Measurements from ENCODE around the gene MRAS. TPM values are rescaled to one million over a fixed set of nuclear protein-coding genes. Genes with fewer than 3 reads are reported as not detected.

The MRAS gene
- total RNA-seq, 1 donor from 2014 or later: 26.2 TPM

- DNase-seq (ENCODE audit: low spot score): no peak
These were observed 7.9 kb upstream of the MRAS start for GRCh38 chr3:138340511-138340910.

GRCh38 chr3:138344754-138345153, 3.6 kb upstream of the MRAS start:
- DNase-seq (ENCODE audit: low spot score): no peak

- no peak for DNase-seq (ENCODE audit: low spot score)
These were observed 668 bp downstream of the MRAS start for GRCh38 chr3:138348754-138349739.

GRCh38 chr3:138349926-138350665, 1.7 kb downstream of the MRAS start:
- no peak for DNase-seq (ENCODE audit: low spot score)

GRCh38 chr3:138351151-138351550, 2.8 kb downstream of the MRAS start:
- no peak for DNase-seq (ENCODE audit: low spot score)

- no peak for DNase-seq (ENCODE audit: low spot score)
These were observed 3.7 kb downstream of the MRAS start for GRCh38 chr3:138351916-138352550.

- DNase-seq (ENCODE audit: low spot score): no peak
These were observed 6.0 kb downstream of the MRAS start for GRCh38 chr3:138354376-138354775.

- no peak for DNase-seq (ENCODE audit: low spot score)
These were observed 6.7 kb downstream of the MRAS start for GRCh38 chr3:138355071-138355470.

GRCh38 chr3:138356730-138357405, 8.5 kb downstream of the MRAS start:
- DNase-seq (ENCODE audit: low spot score): no peak

GRCh38 chr3:138359148-138359918, 11.0 kb downstream of the MRAS start:
- DNase-seq (ENCODE audit: low spot score): no peak

- DNase-seq (ENCODE audit: low spot score): no peak
These were observed 11.8 kb downstream of the MRAS start for GRCh38 chr3:138359919-138360868.

- DNase-seq (ENCODE audit: low spot score): no peak
These were observed 12.6 kb downstream of the MRAS start for GRCh38 chr3:138360869-138361525.

- no peak for DNase-seq (ENCODE audit: low spot score)
These were observed 13.2 kb downstream of the MRAS start for GRCh38 chr3:138361561-138361971.

- no peak for DNase-seq (ENCODE audit: low spot score)
These were observed 14.2 kb downstream of the MRAS start for GRCh38 chr3:138362538-138362937.

- no peak for DNase-seq (ENCODE audit: low spot score)
These were observed 14.9 kb downstream of the MRAS start for GRCh38 chr3:138363322-138363721.

GRCh38 chr3:138364356-138365252, 16.2 kb downstream of the MRAS start:
- no peak for DNase-seq (ENCODE audit: low spot score)

- DNase-seq (ENCODE audit: low spot score): no peak
These were observed 16.8 kb downstream of the MRAS start for GRCh38 chr3:138365253-138365555.

- no peak for DNase-seq (ENCODE audit: low spot score)
These were observed 17.8 kb downstream of the MRAS start for GRCh38 chr3:138366006-138366759.
